ENCODE results near the gene SLC9A5. TPM values are rescaled to one million over a fixed set of nuclear protein-coding genes. Genes with fewer than 3 reads are reported as not detected.
A peak's percentile ranks its signal among the peaks of the same experiment; 100 is the strongest.

Gene SLC9A5
- total and polyA plus RNA-seq, 9 of the 15 experiments (the other 6 are each of a cell fraction or from before 2014, with no cell fraction given), result 0.06 to 3.1 (median 1.2) TPM

- TF ChIP-seq GTF2F1 (IDR thresholded peaks at IDR 0.05; ENCODE audit: low read depth, low read length) (no peak; the same call in 1 of the 2 replicates), CEBPG (CRISPR knock-in tag; IDR thresholded peaks at IDR 0.05) (no peak), CEBPG (tag; conservative IDR thresholded peaks at IDR 0.05 in 1 of 2, IDR thresholded peaks at IDR 0.05 in 1 of 2) (no peak), RFX5 (IDR thresholded peaks at IDR 0.05; ENCODE audit: low read depth, low read length) (no peak), CSDE1 (IDR thresholded peaks at IDR 0.05) (no peak), ZNF41 (CRISPR knock-in tag; conservative IDR thresholded peaks at IDR 0.05) (peak; percentile 55; the same call in 1 of the 2 replicates), ZKSCAN8 (CRISPR knock-in tag; IDR thresholded peaks at IDR 0.05) (no peak), HNRNPH1 (optimal IDR thresholded peaks at IDR 0.05; ENCODE audit: low read depth, low read length) (no peak), SMAD4 (CRISPR knock-in tag; conservative IDR thresholded peaks at IDR 0.05) (peak; percentile 88), ZFPM2 (CRISPR knock-in tag; IDR thresholded peaks at IDR 0.05) (no peak), MLLT1 (IDR thresholded peaks at IDR 0.05) (no peak), PML (IDR thresholded peaks at IDR 0.05; ENCODE audit: low read length) (no peak; the same call in 1 of the 2 replicates), ZNF592 (IDR thresholded peaks at IDR 0.05) (peak; percentile 94), GATA2 (CRISPR knock-in tag; IDR thresholded peaks at IDR 0.05) (no peak), ZNF212 (CRISPR knock-in tag; IDR thresholded peaks at IDR 0.05) (0 out of 2 replicates have a peak, but pooled peaks have one; percentile 65), IRF9 (tag; IDR thresholded peaks at IDR 0.05) (no peak), ZKSCAN3 (CRISPR knock-in tag; IDR thresholded peaks at IDR 0.05) (no peak), RHOXF2B (CRISPR knock-in tag; conservative IDR thresholded peaks at IDR 0.05) (no peak), HSF4 (CRISPR knock-in tag; IDR thresholded peaks at IDR 0.05; ENCODE audit: borderline replicate concordance) (peak; percentile 74; the same call in 1 of the 2 replicates), ELF1 (tag; IDR thresholded peaks at IDR 0.05) (peak; percentile 63), ZNF655 (CRISPR knock-in tag; IDR thresholded peaks at IDR 0.05) (no peak), ZNF764 (CRISPR knock-in tag; IDR thresholded peaks at IDR 0.05; ENCODE audit: low read depth) (no peak)
These were observed 30.7 kb downstream of the SLC9A5 start, which contains the start of gene PLEKHG4 (continued) for GRCh38 chr16:67279296-67280089.

All from K562 (cell line).